ENCODE data around the gene STX2.

Gene STX2

GRCh38 chr12:130831876-130832405 is 7.1 kb downstream of the STX2 start:
- DNase-seq (ENCODE audit: low read depth, low spot score) = no peak

GRCh38 chr12:130831246-130831645 is 7.8 kb downstream of the STX2 start:
- no peak for DNase-seq (ENCODE audit: low read depth, low spot score)

GRCh38 chr12:130830246-130830551 is 8.9 kb downstream of the STX2 start:
- no peak for DNase-seq (ENCODE audit: low read depth, low spot score)

GRCh38 chr12:130829391-130830245 is 9.4 kb downstream of the STX2 start:
- no peak for DNase-seq (ENCODE audit: low read depth, low spot score)

GRCh38 chr12:130828895-130829294 is 10.2 kb downstream of the STX2 start:
- no peak for DNase-seq (ENCODE audit: low read depth, low spot score)

GRCh38 chr12:130827432-130827831 is 11.6 kb downstream of the STX2 start:
- no peak for DNase-seq (ENCODE audit: low read depth, low spot score)

- no peak for DNase-seq (ENCODE audit: low read depth, low spot score)
Observed at GRCh38 chr12:130826151-130826801, 12.8 kb downstream of the STX2 start.

GRCh38 chr12:130825771-130826150 is 13.3 kb downstream of the STX2 start:
- DNase-seq (ENCODE audit: low read depth, low spot score) = no peak

GRCh38 chr12:130819681-130820080 is 19.4 kb downstream of the STX2 start:
- DNase-seq (ENCODE audit: low read depth, low spot score) = no peak

GRCh38 chr12:130818635-130819576 is 20.1 kb downstream of the STX2 start:
- DNase-seq (ENCODE audit: low read depth, low spot score) = peak; percentile 63

GRCh38 chr12:130818272-130818634 is 20.8 kb downstream of the STX2 start:
- no peak for DNase-seq (ENCODE audit: low read depth, low spot score)

GRCh38 chr12:130817804-130818203 is 21.2 kb downstream of the STX2 start:
- DNase-seq (ENCODE audit: low read depth, low spot score) = no peak

- DNase-seq (ENCODE audit: low read depth, low spot score) = no peak
Observed at GRCh38 chr12:130816097-130816496, 23.0 kb downstream of the STX2 start.

GRCh38 chr12:130815028-130815741 is 23.9 kb downstream of the STX2 start:
- no peak for DNase-seq (ENCODE audit: low read depth, low spot score)

GRCh38 chr12:130813949-130814348 is 25.1 kb downstream of the STX2 start:
- no peak for DNase-seq (ENCODE audit: low read depth, low spot score)

GRCh38 chr12:130813436-130813835 is 25.6 kb downstream of the STX2 start:
- DNase-seq (ENCODE audit: low read depth, low spot score) = no peak

GRCh38 chr12:130809791-130810190 is 29.3 kb downstream of the STX2 start:
- DNase-seq (ENCODE audit: low read depth, low spot score) = no peak

GRCh38 chr12:130807309-130807708 is 31.7 kb downstream of the STX2 start:
- DNase-seq (ENCODE audit: low read depth, low spot score) = no peak

- DNase-seq (ENCODE audit: low read depth, low spot score) = no peak
Observed at GRCh38 chr12:130806574-130806973, 32.5 kb downstream of the STX2 start.

GRCh38 chr12:130805635-130806034 is 33.4 kb downstream of the STX2 start:
- DNase-seq (ENCODE audit: low read depth, low spot score) = no peak

GRCh38 chr12:130804216-130804615 is 34.8 kb downstream of the STX2 start:
- DNase-seq (ENCODE audit: low read depth, low spot score) = no peak
